Measurements from ENCODE around the gene AATK. TPM values are rescaled to one million over a fixed set of nuclear protein-coding genes. Genes with fewer than 3 reads are reported as not detected.

AATK gene
- total and polyA plus RNA-seq, 2 of the 13 experiments (the other 11 are each of a cell fraction or from before 2014, with no cell fraction given): 2.9 to 8.4 TPM

DNA sequence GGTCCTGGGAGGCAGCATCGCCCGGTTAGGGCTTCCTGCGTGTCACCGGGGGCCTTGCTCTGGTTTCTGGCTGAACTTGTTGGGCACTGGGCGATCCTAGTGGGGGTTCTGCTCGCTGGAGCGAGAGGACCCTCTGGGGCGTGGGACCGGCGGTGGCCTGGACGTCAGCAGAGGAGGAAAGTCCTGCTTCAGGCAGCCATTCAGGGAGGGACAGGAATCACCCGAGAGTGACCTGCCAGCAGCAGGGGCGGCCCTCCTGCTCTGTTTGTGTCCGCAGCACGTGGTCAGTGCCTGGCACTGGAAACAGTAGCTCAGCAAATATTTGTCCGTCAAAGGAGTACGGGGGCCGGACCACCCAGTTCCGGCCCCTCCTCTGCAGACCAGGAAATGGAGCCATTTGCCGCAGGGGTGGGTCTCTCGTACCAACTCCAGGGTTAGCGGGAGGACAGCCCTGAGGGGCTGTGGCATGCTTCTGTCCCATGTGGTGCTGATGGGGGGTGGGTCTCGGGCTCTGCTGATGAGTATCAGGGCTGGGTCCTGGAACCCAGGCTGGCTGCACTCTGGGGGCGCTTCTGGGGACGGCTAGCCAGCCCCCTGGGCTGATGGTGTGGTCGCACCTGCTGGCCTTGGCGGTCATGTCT is 82.8 kb downstream of the AATK start (continued):
- TF ChIP-seq, protein P1, sequence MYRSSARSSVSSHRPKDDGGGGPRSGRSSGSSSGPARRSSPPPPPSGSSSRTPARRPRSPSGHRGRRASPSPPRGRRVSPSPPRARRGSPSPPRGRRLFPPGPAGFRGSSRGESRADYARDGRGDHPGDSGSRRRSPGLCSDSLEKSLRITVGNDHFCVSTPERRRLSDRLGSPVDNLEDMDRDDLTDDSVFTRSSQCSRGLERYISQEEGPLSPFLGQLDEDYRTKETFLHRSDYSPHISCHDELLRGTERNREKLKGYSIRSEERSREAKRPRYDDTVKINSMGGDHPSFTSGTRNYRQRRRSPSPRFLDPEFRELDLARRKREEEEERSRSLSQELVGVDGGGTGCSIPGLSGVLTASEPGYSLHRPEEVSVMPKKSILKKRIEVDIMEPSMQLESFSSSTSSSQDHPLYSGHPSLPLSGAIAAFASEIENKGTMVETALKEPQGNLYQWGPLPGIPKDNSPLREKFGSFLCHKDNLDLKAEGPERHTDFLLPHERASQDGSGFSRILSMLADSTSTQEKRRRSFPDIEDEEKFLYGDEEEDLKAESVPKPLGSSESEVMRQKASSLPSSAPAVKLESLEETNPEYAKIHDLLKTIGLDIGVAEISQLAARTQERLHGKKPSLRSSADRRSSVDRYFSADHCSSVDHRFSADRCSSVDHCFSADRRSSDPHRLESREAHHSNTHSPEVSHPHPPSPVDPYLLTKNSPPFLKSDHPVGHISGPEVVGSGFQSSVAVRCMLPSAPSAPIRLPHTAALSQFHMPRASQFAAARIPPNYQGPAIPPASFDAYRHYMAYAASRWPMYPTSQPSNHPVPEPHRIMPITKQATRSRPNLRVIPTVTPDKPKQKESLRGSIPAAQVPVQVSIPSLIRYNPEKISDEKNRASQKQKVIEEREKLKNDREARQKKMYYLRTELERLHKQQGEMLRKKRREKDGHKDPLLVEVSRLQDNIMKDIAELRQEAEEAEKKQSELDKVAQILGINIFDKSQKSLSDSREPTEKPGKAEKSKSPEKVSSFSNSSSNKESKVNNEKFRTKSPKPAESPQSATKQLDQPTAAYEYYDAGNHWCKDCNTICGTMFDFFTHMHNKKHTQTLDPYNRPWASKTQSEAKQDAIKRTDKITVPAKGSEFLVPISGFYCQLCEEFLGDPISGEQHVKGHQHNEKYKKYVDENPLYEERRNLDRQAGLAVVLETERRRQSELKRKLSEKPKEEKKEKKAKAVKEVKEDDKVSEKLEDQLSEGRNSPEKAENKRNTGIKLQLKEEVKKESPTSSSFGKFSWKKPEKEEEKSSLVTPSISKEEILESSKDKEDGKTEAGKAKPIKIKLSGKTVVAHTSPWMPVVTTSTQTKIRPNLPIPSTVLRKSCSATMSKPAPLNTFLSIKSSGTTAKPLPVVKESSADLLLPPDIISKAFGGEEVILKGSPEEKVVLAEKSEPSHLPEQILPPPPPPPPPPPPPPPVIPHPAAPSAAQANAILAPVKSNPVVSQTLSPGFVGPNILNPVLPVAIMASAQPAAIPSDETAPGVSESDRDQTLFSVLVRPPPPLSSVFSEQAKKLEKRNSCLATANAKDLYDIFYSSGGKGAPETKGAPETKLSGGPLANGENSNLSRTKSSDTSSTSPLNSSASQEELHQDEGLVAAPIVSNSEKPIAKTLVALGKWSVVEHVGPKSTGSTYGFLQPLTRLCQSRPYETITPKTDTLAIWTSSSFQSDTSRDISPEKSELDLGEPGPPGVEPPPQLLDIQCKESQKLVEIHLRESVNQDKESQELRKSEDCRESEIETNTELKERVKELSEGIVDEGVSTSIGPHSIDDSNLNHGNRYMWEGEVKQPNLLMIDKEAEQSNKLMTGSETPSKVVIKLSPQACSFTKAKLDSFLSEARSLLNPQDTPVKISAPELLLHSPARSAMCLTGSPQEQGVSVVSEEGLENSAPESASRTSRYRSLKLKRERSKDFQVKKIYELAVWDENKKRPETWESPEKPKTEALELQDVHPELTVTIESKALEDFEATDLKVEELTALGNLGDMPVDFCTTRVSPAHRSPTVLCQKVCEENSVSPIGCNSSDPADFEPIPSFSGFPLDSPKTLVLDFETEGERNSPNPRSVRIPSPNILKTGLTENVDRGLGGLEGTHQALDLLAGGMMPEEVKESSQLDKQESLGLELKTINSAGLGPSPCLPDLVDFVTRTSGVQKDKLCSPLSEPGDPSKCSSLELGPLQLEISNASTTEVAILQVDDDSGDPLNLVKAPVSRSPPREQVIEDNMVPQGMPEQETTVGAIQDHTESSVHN (CRISPR knock-in tag; IDR thresholded peaks at IDR 0.05): 0 out of 2 replicates have a peak, but pooled peaks have one; percentile 55
- TF ChIP-seq KMT2B (CRISPR knock-in tag; IDR thresholded peaks at IDR 0.05) (peak; percentile 84), ATF1 (CRISPR knock-in tag; IDR thresholded peaks at IDR 0.05) (no peak), RXRB (CRISPR knock-in tag; IDR thresholded peaks at IDR 0.05; ENCODE audit: borderline replicate concordance) (peak; percentile 96), ZNF34 (CRISPR knock-in tag; IDR thresholded peaks at IDR 0.05; ENCODE audit: borderline replicate concordance) (0 out of 2 replicates have a peak, but pooled peaks have one; percentile 26), MBNL3 (CRISPR knock-in tag; conservative IDR thresholded peaks at IDR 0.05) (no peak), SUZ12 (IDR thresholded peaks at IDR 0.05; ENCODE audit: low read depth, low read length) (no peak), ZFP82 (CRISPR knock-in tag; IDR thresholded peaks at IDR 0.05; ENCODE audit: borderline replicate concordance) (peak; percentile 91; the same call in 1 of the 2 replicates), POLR2A (IDR thresholded peaks at IDR 0.05; ENCODE audit: insufficient read depth in 1 of 2, low read depth in 2 of 2, low read length in 2 of 2) (peak; percentile 23 to 64; a peak in 2 of 4 replicates), ZMYM2 (CRISPR knock-in tag; IDR thresholded peaks at IDR 0.05) (peak; percentile 66; the same call in 1 of the 2 replicates), ZMAT3 (CRISPR knock-in tag; conservative IDR thresholded peaks at IDR 0.05) (peak; percentile 98), HOXA5 (CRISPR knock-in tag; IDR thresholded peaks at IDR 0.05) (peak; percentile 97), HNF4A (CRISPR knock-in tag; IDR thresholded peaks at IDR 0.05) (peak; percentile 73)
- TF ChIP-seq, protein P2, sequence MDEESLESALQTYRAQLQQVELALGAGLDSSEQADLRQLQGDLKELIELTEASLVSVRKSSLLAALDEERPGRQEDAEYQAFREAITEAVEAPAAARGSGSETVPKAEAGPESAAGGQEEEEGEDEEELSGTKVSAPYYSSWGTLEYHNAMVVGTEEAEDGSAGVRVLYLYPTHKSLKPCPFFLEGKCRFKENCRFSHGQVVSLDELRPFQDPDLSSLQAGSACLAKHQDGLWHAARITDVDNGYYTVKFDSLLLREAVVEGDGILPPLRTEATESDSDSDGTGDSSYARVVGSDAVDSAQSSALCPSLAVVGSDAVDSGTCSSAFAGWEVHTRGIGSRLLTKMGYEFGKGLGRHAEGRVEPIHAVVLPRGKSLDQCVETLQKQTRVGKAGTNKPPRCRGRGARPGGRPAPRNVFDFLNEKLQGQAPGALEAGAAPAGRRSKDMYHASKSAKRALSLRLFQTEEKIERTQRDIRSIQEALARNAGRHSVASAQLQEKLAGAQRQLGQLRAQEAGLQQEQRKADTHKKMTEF (CRISPR knock-in tag; IDR thresholded peaks at IDR 0.05): peak; percentile 100
- TF ChIP-seq, protein P3, sequence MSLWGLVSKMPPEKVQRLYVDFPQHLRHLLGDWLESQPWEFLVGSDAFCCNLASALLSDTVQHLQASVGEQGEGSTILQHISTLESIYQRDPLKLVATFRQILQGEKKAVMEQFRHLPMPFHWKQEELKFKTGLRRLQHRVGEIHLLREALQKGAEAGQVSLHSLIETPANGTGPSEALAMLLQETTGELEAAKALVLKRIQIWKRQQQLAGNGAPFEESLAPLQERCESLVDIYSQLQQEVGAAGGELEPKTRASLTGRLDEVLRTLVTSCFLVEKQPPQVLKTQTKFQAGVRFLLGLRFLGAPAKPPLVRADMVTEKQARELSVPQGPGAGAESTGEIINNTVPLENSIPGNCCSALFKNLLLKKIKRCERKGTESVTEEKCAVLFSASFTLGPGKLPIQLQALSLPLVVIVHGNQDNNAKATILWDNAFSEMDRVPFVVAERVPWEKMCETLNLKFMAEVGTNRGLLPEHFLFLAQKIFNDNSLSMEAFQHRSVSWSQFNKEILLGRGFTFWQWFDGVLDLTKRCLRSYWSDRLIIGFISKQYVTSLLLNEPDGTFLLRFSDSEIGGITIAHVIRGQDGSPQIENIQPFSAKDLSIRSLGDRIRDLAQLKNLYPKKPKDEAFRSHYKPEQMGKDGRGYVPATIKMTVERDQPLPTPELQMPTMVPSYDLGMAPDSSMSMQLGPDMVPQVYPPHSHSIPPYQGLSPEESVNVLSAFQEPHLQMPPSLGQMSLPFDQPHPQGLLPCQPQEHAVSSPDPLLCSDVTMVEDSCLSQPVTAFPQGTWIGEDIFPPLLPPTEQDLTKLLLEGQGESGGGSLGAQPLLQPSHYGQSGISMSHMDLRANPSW (CRISPR knock-in tag; IDR thresholded peaks at IDR 0.05; ENCODE audit: borderline replicate concordance): peak; percentile 86; the same call in 1 of the 2 replicates
- TF ChIP-seq, protein P4, sequence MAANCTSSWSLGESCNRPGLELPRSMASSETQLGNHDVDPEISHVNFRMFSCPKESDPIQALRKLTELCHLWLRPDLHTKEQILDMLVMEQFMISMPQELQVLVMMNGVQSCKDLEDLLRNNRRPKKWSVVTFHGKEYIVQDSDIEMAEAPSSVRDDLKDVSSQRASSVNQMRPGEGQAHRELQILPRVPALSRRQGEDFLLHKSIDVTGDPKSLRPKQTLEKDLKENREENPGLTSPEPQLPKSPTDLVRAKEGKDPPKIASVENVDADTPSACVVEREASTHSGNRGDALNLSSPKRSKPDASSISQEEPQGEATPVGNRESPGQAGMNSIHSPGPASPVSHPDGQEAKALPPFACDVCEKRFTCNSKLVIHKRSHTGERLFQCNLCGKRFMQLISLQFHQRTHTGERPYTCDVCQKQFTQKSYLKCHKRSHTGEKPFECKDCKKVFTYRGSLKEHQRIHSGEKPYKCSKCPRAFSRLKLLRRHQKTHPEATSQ (CRISPR knock-in tag; IDR thresholded peaks at IDR 0.05; ENCODE audit: borderline replicate concordance): no peak

All from HepG2 (cell line).